Subcutaneous abdominal adipose tissue (tissue), 5 donors: ENCODE results near the gene NRCAM.

Experiments
- H3K27ac ChIP-seq: one replicate; pipeline ENCODE4 v1.7.0; 2013; ENCODE audit warnings: low read depth, mild to moderate bottlenecking, inconsistent platforms, low read length, moderate library complexity
- H3K27me3 ChIP-seq, 5 donors: one replicate each; pipeline ENCODE4 v1.7.0; 2013; ENCODE audit warnings: low read length in 5 of 5, inconsistent platforms in 1 of 5; ENCODE audit not compliant: control insufficient read depth in 5 of 5, insufficient read depth in 4 of 5
- H3K36me3 ChIP-seq, 5 donors: one replicate each; pipeline ENCODE4 v1.7.0; 2013; ENCODE audit warnings: low read length in 5 of 5; ENCODE audit not compliant: control insufficient read depth in 5 of 5, insufficient read depth in 5 of 5
- H3K4me1 ChIP-seq, 5 donors: one replicate each; pipeline ENCODE4 v1.7.0; 2013; ENCODE audit warnings: low read length in 5 of 5, mild to moderate bottlenecking in 3 of 5, moderate library complexity in 1 of 5; ENCODE audit not compliant: control insufficient read depth in 5 of 5, insufficient read depth in 5 of 5
- H3K4me3 ChIP-seq, 5 donors: one replicate each; pipeline ENCODE4 v1.7.0; 2013; ENCODE audit warnings: low read length in 5 of 5, low read depth in 1 of 5
- H3K9ac ChIP-seq, 5 donors: one replicate each; pipeline ENCODE4 v1.7.0; 2013; ENCODE audit warnings: low read length in 5 of 5, mild to moderate bottlenecking in 4 of 5, moderate library complexity in 3 of 5
- H3K9me3 ChIP-seq, 5 donors: one replicate each; pipeline ENCODE4 v1.7.0; 2013; ENCODE audit warnings: low read length in 5 of 5; ENCODE audit not compliant: control insufficient read depth in 5 of 5
- donor health status: healthy.
- donor health status: healthy.
- donor health status: healthy.
- donor health status: healthy.
- donor health status: healthy.

NRCAM gene

DNA sequence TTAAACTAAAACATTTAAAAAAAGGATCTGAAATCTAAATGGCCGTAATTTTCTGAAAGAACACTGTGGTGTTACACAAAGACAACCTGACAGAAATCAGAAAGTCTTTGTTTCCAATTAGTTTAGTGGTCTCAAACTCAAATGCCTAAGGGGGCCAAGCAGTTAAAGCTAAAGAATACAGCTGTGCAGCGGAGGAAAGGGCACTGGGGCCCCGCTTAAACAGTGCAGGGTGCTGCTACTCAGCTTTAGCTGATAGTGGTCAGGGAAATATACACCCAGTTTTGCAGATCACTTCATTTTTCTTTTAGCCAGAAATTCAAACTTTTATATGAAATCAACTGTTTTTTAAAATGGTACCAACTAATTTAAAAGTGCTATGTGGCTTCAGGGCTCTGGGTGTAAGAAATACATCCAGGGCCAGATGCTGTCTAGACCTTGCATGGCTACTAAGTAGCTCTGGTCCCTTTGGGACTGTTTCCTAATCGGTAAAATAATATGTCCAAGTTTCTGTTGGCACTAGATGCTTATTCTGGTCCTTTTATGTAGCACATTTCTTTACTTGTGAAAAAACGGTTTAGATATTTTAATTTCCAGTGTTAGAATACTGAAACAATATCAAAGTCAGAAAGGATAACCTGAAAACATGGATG lies 164.3 kb downstream of the NRCAM start:
- no peak overlapping the region for H3K9ac ChIP-seq
- no peaks in the 10 kb centered on the region for H3K9me3 ChIP-seq
- H3K4me1 ChIP-seq = peaks cover 0 to 25% (median 15%) of the 10 kb centered on the region in 5 donors
- H3K27me3 ChIP-seq = no peaks in the 10 kb centered on the region
- no peaks in the 10 kb centered on the region for H3K36me3 ChIP-seq
- peak overlapping the region; percentile 9 for H3K27ac ChIP-seq
- H3K4me3 ChIP-seq = no peak overlapping the region

DNA sequence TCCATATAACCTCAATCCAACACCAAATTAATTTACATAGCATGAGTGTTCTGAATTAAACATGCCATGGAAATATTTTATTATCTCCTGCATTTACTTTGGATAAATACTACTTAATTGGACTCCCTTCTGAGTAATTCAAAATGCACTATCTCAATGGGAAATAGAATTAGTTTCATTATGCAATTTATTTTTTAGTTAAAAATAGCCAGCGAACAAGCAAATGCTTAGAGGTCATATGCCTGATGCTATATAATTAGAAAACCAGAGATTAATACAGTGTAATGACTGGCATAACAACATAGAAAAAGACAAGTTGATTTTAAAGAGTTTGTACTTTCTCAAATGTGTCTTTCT lies 165.1 kb downstream of the NRCAM start:
- H3K27ac ChIP-seq = peak overlapping the region; percentile 26
- no peaks in the 10 kb centered on the region for H3K27me3 ChIP-seq
- peaks cover 0 to 25% (median 15%) of the 10 kb centered on the region in 5 donors for H3K4me1 ChIP-seq
- no peak overlapping the region for H3K9ac ChIP-seq
- H3K9me3 ChIP-seq = no peaks in the 10 kb centered on the region
- no peak overlapping the region for H3K4me3 ChIP-seq
- no peaks in the 10 kb centered on the region for H3K36me3 ChIP-seq

DNA sequence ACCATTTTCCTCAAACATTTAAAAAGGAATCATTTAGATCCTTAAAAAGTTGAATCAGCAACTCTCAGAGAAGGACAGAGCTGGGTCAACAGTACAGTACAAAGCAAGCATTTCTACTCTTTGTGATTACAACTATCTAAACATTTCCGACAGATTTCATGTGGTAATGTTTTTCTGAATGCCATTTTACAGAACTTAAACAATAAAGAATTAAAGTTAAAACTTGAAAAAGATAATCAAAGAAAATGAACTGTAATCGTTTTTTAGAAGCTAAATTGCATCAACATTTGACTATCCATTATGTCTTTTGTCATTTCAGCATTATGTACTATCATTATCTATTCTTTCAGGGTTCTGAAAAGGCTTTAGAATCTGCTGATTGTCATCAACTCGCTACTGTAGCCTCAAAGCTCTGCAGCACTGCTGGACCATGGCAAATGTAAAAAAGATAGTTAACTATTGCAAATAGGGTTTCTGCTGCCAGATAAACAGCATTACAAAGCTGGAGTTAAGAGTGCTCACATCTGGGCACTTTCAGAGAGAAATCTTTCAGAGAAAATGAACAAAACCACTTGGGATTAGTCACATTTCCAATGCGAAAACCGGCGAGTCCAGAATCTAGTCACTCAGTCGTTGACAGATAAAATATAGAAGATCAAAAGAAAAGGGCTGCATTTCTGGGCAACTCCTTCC lies 165.6 kb downstream of the NRCAM start:
- H3K27ac ChIP-seq = no peak overlapping the region
- peaks cover 0 to 25% (median 15%) of the 10 kb centered on the region in 5 donors for H3K4me1 ChIP-seq
- H3K9ac ChIP-seq = no peak overlapping the region
- no peak overlapping the region for H3K4me3 ChIP-seq
- H3K36me3 ChIP-seq = no peaks in the 10 kb centered on the region
- no peaks in the 10 kb centered on the region for H3K9me3 ChIP-seq
- H3K27me3 ChIP-seq = no peaks in the 10 kb centered on the region

DNA sequence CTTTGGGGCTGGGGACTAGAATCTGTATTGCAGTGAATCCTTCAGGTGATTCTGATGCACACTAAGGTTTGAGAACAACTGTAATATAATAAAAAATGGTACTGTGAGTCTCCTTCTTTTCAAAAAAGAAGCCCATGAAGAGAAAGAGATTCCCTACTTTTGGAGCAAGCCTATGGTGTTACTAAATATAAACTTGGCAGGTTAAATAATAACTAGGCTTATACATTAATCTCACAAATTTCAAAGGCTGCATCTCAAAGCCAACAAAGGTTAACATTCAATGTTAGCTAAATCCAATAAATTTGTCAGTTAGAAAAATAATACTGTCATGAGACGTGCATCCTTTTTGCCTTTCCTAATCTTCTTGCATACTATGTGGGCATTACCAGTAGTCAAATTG lies 166.4 kb downstream of the NRCAM start:
- no peaks in the 10 kb centered on the region for H3K27me3 ChIP-seq
- no peak overlapping the region for H3K9ac ChIP-seq
- peaks cover 0 to 25% (median 14%) of the 10 kb centered on the region in 5 donors for H3K4me1 ChIP-seq
- H3K27ac ChIP-seq = no peak overlapping the region
- no peaks in the 10 kb centered on the region for H3K36me3 ChIP-seq
- no peak overlapping the region for H3K4me3 ChIP-seq
- H3K9me3 ChIP-seq = no peaks in the 10 kb centered on the region

DNA sequence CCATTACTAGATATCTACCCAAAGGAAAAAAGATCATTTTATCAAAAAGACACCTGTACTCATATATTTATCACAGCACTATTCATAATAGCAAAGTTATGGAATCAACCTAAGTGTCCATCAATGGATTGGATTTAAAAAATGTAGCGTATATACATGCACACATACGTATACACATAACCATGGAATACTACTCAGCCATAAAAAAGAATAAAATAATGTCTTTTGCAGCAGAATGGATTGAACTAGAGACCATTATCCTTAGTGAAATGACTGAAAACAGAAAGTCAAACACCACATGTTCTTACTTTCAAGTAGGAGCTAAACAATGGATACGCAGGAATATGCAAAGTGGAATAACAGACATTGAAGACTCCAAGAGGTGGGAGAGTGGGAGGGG lies 168.4 kb downstream of the NRCAM start:
- H3K4me1 ChIP-seq = peaks cover 0 to 22% (median 4%) of the 10 kb centered on the region in 5 donors
- no peak overlapping the region for H3K9ac ChIP-seq
- no peak overlapping the region for H3K4me3 ChIP-seq
- H3K36me3 ChIP-seq = no peaks in the 10 kb centered on the region
- H3K27me3 ChIP-seq = no peaks in the 10 kb centered on the region
- H3K27ac ChIP-seq = no peak overlapping the region
- H3K9me3 ChIP-seq = no peaks in the 10 kb centered on the region

DNA sequence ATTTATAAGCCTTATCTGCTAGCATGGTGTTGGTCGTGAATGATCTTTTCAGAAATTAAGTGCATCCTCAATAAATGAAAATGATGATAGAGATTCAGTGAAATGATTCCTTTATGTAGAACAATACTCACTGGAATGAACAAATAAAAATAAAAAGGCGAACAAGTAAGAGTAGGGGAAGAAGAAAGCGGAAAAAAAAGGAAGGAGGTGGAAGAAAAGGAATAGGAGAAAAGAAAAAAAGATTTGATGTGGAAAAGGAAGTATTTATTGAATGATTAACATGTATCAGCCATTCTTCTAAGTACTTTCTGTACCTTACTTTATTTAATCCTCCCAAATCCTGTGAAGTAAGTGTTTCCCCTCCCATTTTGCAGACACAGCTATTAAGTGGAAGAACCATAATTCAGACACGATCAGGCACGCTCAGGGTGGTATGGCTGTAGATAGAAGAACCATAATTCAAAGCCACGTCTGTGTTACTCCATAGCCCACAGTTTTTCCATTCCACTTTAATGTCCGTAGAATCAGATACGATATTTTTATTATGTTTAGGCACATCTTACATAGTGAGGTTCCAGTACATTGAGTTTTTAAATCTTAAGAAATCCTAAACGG lies 169.8 kb downstream of the NRCAM start:
- Histone ChIP-seq H3K4me3 (no peak overlapping the region), H3K27me3 (no peaks in the 10 kb centered on the region), H3K36me3 (no peaks in the 10 kb centered on the region), H3K4me1 (peaks cover 0 to 9% (median 0%) of the 10 kb centered on the region in 5 donors), H3K9me3 (no peaks in the 10 kb centered on the region), H3K9ac (no peak overlapping the region), H3K27ac (no peak overlapping the region)

DNA sequence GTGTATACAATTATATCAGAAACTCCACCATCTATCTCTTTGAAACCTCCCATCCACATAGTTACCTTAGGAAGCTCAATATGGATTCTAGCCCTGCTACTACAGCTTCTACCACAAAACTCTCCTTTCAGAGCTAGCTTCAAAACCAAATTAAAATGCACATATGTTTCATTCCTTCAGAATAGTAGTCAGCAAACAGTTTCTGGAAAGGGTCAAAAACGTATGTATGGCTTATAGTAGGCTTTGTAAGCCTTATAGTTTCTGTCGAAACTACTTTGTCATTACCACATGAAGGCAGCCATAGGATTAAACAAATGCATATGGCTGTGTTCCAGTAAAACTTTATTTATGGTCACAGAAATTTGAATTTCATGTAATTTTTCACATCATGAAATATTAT lies 170.5 kb downstream of the NRCAM start:
- H3K27me3 ChIP-seq = no peaks in the 10 kb centered on the region
- no peak overlapping the region for H3K9ac ChIP-seq
- no peaks in the 10 kb centered on the region for H3K9me3 ChIP-seq
- H3K27ac ChIP-seq = no peak overlapping the region
- peaks cover 0 to 3% (median 0%) of the 10 kb centered on the region in 5 donors for H3K4me1 ChIP-seq
- no peak overlapping the region for H3K4me3 ChIP-seq
- H3K36me3 ChIP-seq = no peaks in the 10 kb centered on the region

DNA sequence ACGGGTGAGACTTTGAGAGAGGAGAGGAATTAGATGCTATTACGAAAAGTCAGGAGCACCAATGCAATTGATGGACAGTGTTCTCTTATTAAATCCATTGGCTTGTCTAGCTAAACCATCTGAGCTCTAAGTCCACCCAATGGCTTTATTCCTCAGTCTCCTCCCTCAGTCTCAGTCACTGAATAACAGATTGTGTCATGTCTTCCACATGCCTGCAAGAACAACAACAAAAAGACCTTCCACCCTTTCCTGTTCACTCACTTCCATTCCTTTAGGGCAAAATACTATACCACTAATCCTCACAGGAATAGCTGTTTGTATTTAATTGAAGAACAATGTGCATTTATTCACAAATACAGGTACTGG lies 171.2 kb downstream of the NRCAM start:
- Histone ChIP-seq H3K27ac (no peak overlapping the region), H3K4me3 (no peak overlapping the region), H3K9ac (no peak overlapping the region), H3K9me3 (no peaks in the 10 kb centered on the region), H3K36me3 (no peaks in the 10 kb centered on the region), H3K4me1 (peaks cover 0 to 2% (median 0%) of the 10 kb centered on the region in 5 donors), H3K27me3 (no peaks in the 10 kb centered on the region)

DNA sequence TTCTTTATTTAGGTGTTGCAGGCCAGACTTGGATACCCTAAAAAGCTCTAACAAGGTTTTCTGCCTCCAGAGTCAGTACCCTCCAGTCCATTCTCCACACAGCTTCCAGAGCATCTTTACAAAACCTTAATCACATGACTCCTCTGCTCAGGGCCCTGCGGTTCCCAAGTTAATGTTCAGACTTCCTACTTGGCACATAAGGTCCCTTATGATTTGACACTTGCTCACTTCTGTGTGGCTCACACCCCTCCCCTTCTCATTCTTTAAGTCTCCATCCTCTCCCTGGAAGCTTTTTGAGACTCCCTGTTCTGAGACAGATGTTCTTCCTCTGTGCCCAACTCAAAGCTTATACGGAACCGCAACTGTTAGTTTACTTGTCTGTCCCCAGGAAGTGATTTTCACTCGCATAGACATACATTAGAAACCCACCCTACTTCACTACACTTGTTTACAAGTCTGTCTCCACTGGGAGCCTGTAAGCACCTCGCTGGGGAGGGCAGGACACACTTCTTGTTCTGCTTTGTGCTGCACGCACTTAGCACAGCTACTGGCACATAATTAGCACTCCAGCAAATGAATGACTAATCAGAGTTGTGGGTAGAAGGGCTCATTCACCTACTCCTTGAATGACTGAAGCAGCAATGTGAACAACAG lies 171.8 kb downstream of the NRCAM start:
- peaks cover 0 to 2% (median 0%) of the 10 kb centered on the region in 5 donors for H3K4me1 ChIP-seq
- H3K36me3 ChIP-seq = no peaks in the 10 kb centered on the region
- H3K27me3 ChIP-seq = no peaks in the 10 kb centered on the region
- H3K9me3 ChIP-seq = no peaks in the 10 kb centered on the region
- no peak overlapping the region for H3K27ac ChIP-seq
- H3K9ac ChIP-seq = no peak overlapping the region
- H3K4me3 ChIP-seq = no peak overlapping the region

DNA sequence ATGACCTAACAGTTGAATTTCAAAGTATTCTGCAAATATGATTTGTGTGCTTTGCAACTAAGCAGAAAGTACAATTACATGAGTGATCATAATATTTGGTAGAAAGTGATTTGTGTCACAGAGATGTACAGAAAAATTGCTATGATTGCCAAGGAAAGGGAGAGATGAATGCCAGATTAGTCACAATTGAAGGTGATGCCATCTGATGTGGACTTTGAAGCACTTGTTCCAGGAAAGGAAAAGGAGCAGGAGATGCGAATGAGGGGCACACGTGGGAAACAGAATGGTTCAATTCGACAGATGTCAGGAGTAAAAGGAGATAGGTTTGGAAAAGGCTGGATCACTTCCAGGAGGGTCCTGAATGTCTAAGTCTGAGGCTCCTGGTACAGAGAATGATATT lies 173.0 kb downstream of the NRCAM start:
- H3K4me3 ChIP-seq = no peak overlapping the region
- H3K27ac ChIP-seq = no peak overlapping the region
- H3K36me3 ChIP-seq = no peaks in the 10 kb centered on the region
- H3K4me1 ChIP-seq = peaks cover 0 to 2% (median 0%) of the 10 kb centered on the region in 5 donors
- no peak overlapping the region for H3K9ac ChIP-seq
- H3K9me3 ChIP-seq = no peaks in the 10 kb centered on the region
- no peaks in the 10 kb centered on the region for H3K27me3 ChIP-seq
